ENCODE measurements around the gene SPN.

GRCh38 chr16:29664091-29664921, 1.3 kb downstream of the SPN start:
- no peak for TF ChIP-seq CTCF (IDR thresholded peaks at IDR 0.05)
- no peak for TF ChIP-seq POLR2A (IDR thresholded peaks at IDR 0.05)

All from suprapubic skin (tissue), 3 donors.